Measurements from ENCODE around the gene TBC1D2B.
"Not testable (repeated sequence)": the region's sequence is repeated elsewhere in the genome, so short reads cannot be mapped to it uniquely, and the experiment has no call there.

Gene TBC1D2B

GRCh38 chr15:77999486-77999885 lies 78.0 kb downstream of the TBC1D2B start:
- DNase-seq = no peak

- DNase-seq = no peak
Measured at GRCh38 chr15:77998592-77998991, 78.9 kb downstream of the TBC1D2B start.

- not testable (repeated sequence) for DNase-seq
Measured at GRCh38 chr15:77997761-77998554, 79.6 kb downstream of the TBC1D2B start.

GRCh38 chr15:77997221-77997620 lies 80.3 kb downstream of the TBC1D2B start:
- DNase-seq = not testable (repeated sequence)

- not testable (repeated sequence) for DNase-seq
Measured at GRCh38 chr15:77996713-77997171, 80.8 kb downstream of the TBC1D2B start.

GRCh38 chr15:77996226-77996625 lies 81.3 kb downstream of the TBC1D2B start:
- not testable (repeated sequence) for DNase-seq

- not testable (repeated sequence) for DNase-seq
Measured at GRCh38 chr15:77995537-77995918, 82.0 kb downstream of the TBC1D2B start.

GRCh38 chr15:77994893-77995536 lies 82.5 kb downstream of the TBC1D2B start:
- DNase-seq = peak; percentile 70

GRCh38 chr15:77993970-77994693 lies 83.4 kb downstream of the TBC1D2B start:
- DNase-seq = not testable (repeated sequence)

- DNase-seq = no peak
Measured at GRCh38 chr15:77993374-77993911, 84.1 kb downstream of the TBC1D2B start.

GRCh38 chr15:77992356-77993222 lies 84.9 kb downstream of the TBC1D2B start:
- no peak for DNase-seq

- not testable (repeated sequence) for DNase-seq
Measured at GRCh38 chr15:77991658-77992201, 85.8 kb downstream of the TBC1D2B start.

- no peak for DNase-seq
Measured at GRCh38 chr15:77991029-77991406, 86.5 kb downstream of the TBC1D2B start.

- no peak for DNase-seq
Measured at GRCh38 chr15:77989296-77990143, 88.0 kb downstream of the TBC1D2B start.

- DNase-seq = no peak
Measured at GRCh38 chr15:77988347-77989295, 88.9 kb downstream of the TBC1D2B start.

- DNase-seq = not testable (repeated sequence)
Measured at GRCh38 chr15:77987765-77988136, 89.8 kb downstream of the TBC1D2B start.

- DNase-seq = no peak
Measured at GRCh38 chr15:77986891-77987764, 90.4 kb downstream of the TBC1D2B start.

- no peak for DNase-seq
Measured at GRCh38 chr15:77985931-77986480, 91.5 kb downstream of the TBC1D2B start.

Data from SHP77 treated with DMSO at 0.1 percent for 48 hours (cell line).